GM19043 (cell line): ENCODE measurements around the gene KRTAP10-10.
"Not testable (repeated sequence)": the region's sequence is repeated elsewhere in the genome, so short reads cannot be mapped to it uniquely, and the experiment has no call there.

Experiments
- ATAC-seq: cut with Tn5 transposase; IDR thresholded peaks from one replicate; pipeline ENCODE4 v1.9.1; 2021; ENCODE audit warnings: low read depth; ENCODE audit not compliant: unreplicated experiment

The KRTAP10-10 gene

GRCh38 chr21:44619886-44620285 is 17.3 kb upstream of the KRTAP10-10 start:
- ATAC-seq, result no peak

- no peak for ATAC-seq
Measured at GRCh38 chr21:44623575-44623974, 13.6 kb upstream of the KRTAP10-10 start.

- no peak for ATAC-seq
Measured at GRCh38 chr21:44625756-44626155, 11.4 kb upstream of the KRTAP10-10 start.

GRCh38 chr21:44626262-44626661 is 10.9 kb upstream of the KRTAP10-10 start:
- no peak for ATAC-seq

GRCh38 chr21:44626673-44627143 is 10.4 kb upstream of the KRTAP10-10 start, which contains the start of gene KRTAP10-9:
Gene KRTAP10-9 (plus strand): TSS chr21:44627093. CDS start chr21:44627172, 79 bp downstream.
- ATAC-seq, result no peak

GRCh38 chr21:44627181-44627822 is 9.9 kb upstream of the KRTAP10-10 start:
- ATAC-seq, result not testable (repeated sequence)

- ATAC-seq, result not testable (repeated sequence)
Measured at GRCh38 chr21:44627831-44628233, 9.3 kb upstream of the KRTAP10-10 start.

- ATAC-seq, result no peak
Measured at GRCh38 chr21:44628707-44629391, 8.3 kb upstream of the KRTAP10-10 start.

GRCh38 chr21:44630440-44630839 is 6.7 kb upstream of the KRTAP10-10 start:
- no peak for ATAC-seq

GRCh38 chr21:44632067-44632466 is 5.1 kb upstream of the KRTAP10-10 start:
- ATAC-seq, result no peak

- no peak for ATAC-seq
Measured at GRCh38 chr21:44636209-44637017, 743 bp upstream of the KRTAP10-10 start.

- not testable (repeated sequence) for ATAC-seq
Measured at GRCh38 chr21:44637851-44638348, 744 bp downstream of the KRTAP10-10 start.

GRCh38 chr21:44638506-44639330 is 1.6 kb downstream of the KRTAP10-10 start:
- ATAC-seq, result not testable (repeated sequence)

- ATAC-seq, result no peak
Measured at GRCh38 chr21:44639331-44639655, 2.1 kb downstream of the KRTAP10-10 start.

GRCh38 chr21:44640761-44641160 is 3.6 kb downstream of the KRTAP10-10 start:
- ATAC-seq, result no peak

- no peak for ATAC-seq
Measured at GRCh38 chr21:44643741-44644310, 6.7 kb downstream of the KRTAP10-10 start.

GRCh38 chr21:44644878-44645277 is 7.7 kb downstream of the KRTAP10-10 start:
- no peak for ATAC-seq

- not testable (repeated sequence) for ATAC-seq
Measured at GRCh38 chr21:44646366-44647221, 9.4 kb downstream of the KRTAP10-10 start, which contains the start of gene KRTAP10-11. Gene KRTAP10-11 (plus strand): TSS chr21:44646414. CDS start chr21:44646459, 45 bp downstream.

GRCh38 chr21:44647222-44647552 is 10.0 kb downstream of the KRTAP10-10 start:
- no peak for ATAC-seq
